HG02610 (cell line): ENCODE data around the gene DRD4.

Source experiments
- ATAC-seq: cut with Tn5 transposase; IDR thresholded peaks from one replicate; pipeline ENCODE4 v1.9.1; 2021; ENCODE audit warnings: mild to moderate bottlenecking, moderate library complexity; ENCODE audit not compliant: unreplicated experiment

Gene DRD4

GRCh38 chr11:636511-637332 is at the start of gene DRD4:
DRD4 (plus strand) TSS chr11:637269; CDS start chr11:637305, 36 bp downstream.
- ATAC-seq = no peak

GRCh38 chr11:587546-587945 is 49.5 kb upstream of the DRD4 start:
- no peak for ATAC-seq

GRCh38 chr11:587978-588380 is 49.1 kb upstream of the DRD4 start:
- no peak for ATAC-seq

- ATAC-seq = no peak
Measured at GRCh38 chr11:589798-590197, 47.3 kb upstream of the DRD4 start.

GRCh38 chr11:590997-591396 is 46.1 kb upstream of the DRD4 start:
- ATAC-seq = no peak

GRCh38 chr11:592501-592900 is 44.6 kb upstream of the DRD4 start:
- no peak for ATAC-seq

- ATAC-seq = no peak
Measured at GRCh38 chr11:592918-593317, 44.2 kb upstream of the DRD4 start.

GRCh38 chr11:593347-593746 is 43.7 kb upstream of the DRD4 start:
- no peak for ATAC-seq

- no peak for ATAC-seq
Measured at GRCh38 chr11:595400-595799, 41.7 kb upstream of the DRD4 start.

- no peak for ATAC-seq
Measured at GRCh38 chr11:596374-596773, 40.7 kb upstream of the DRD4 start.

- ATAC-seq = no peak
Measured at GRCh38 chr11:597166-597725, 39.8 kb upstream of the DRD4 start.

GRCh38 chr11:598005-598680 is 38.9 kb upstream of the DRD4 start:
- ATAC-seq = no peak

GRCh38 chr11:601573-602245 is 35.4 kb upstream of the DRD4 start:
- ATAC-seq = no peak

- no peak for ATAC-seq
Measured at GRCh38 chr11:603154-603553, 33.9 kb upstream of the DRD4 start.

GRCh38 chr11:605286-606129 is 31.6 kb upstream of the DRD4 start:
- ATAC-seq = no peak

GRCh38 chr11:606245-606644 is 30.8 kb upstream of the DRD4 start:
- no peak for ATAC-seq

GRCh38 chr11:607020-607780 is 29.9 kb upstream of the DRD4 start:
- ATAC-seq = no peak

- ATAC-seq = no peak
Measured at GRCh38 chr11:607971-608659, 29.0 kb upstream of the DRD4 start.

- no peak for ATAC-seq
Measured at GRCh38 chr11:608791-609251, 28.2 kb upstream of the DRD4 start.
